GM23248 (cell line): Measurements from ENCODE around the gene ATP2C1. TPM values are rescaled to one million over a fixed set of nuclear protein-coding genes. Genes with fewer than 3 reads are reported as not detected.
"Not testable (repeated sequence)": the region's sequence is repeated elsewhere in the genome, so short reads cannot be mapped to it uniquely, and the experiment has no call there.

Experiments
- DNase-seq: peaks from one replicate; pipeline ENCODE4 v3.0.0-alpha.2; 2015
- H2AFZ ChIP-seq: fragments of 200-600 bp; sonication (generic); 2 replicates; pipeline ENCODE4 v1.6.1; 2016; ENCODE audit warnings: antibody characterized with exemption
- H3F3A ChIP-seq: fragments of 200-600 bp; sonication (generic); 2 replicates; pipeline ENCODE4 v1.6.1; 2016; ENCODE audit warnings: mild to moderate bottlenecking, antibody characterized with exemption, mixed run types; ENCODE audit not compliant: insufficient read depth
- H3K27ac ChIP-seq: fragments of 200-600 bp; sonication (generic); 2 replicates; pipeline ENCODE4 v1.5.1; 2016; ENCODE audit warnings: mild to moderate bottlenecking
- H3K27me3 ChIP-seq: fragments of 200-600 bp; sonication (generic); replicated peaks from 2 replicates; pipeline ENCODE4 v1.6.1; 2016; ENCODE audit warnings: mild to moderate bottlenecking; ENCODE audit not compliant: insufficient read depth
- H3K36me3 ChIP-seq: fragments of 200-600 bp; sonication (generic); 2 replicates; pipeline ENCODE4 v1.6.1; 2016; ENCODE audit warnings: low read depth, mild to moderate bottlenecking
- H3K4me1 ChIP-seq: fragments of 200-600 bp; sonication (generic); 2 replicates; pipeline ENCODE4 v1.6.1; 2016; ENCODE audit warnings: mild to moderate bottlenecking; ENCODE audit not compliant: insufficient read depth
- H3K4me2 ChIP-seq: fragments of 200-600 bp; sonication (generic); one replicate; pipeline ENCODE4 v1.6.1; 2016; ENCODE audit warnings: mild to moderate bottlenecking; ENCODE audit not compliant: unreplicated experiment
- H3K4me3 ChIP-seq: fragments of 200-600 bp; sonication (generic); 2 replicates; pipeline ENCODE4 v1.5.1; 2016; ENCODE audit warnings: mild to moderate bottlenecking
- H3K79me2 ChIP-seq: fragments of 200-600 bp; sonication (generic); 2 replicates; pipeline ENCODE4 v1.6.1; 2016; ENCODE audit warnings: mild to moderate bottlenecking; ENCODE audit not compliant: insufficient read depth
- H3K9ac ChIP-seq: fragments of 200-600 bp; sonication (generic); 2 replicates; pipeline ENCODE4 v1.6.1; 2016; ENCODE audit warnings: mild to moderate bottlenecking
- H3K9me2 ChIP-seq: fragments of 200-600 bp; sonication (generic); 2 replicates; pipeline ENCODE4 v1.6.1; 2016; ENCODE audit warnings: mixed run types, mild to moderate bottlenecking, moderate library complexity; ENCODE audit not compliant: insufficient read depth
- H3K9me3 ChIP-seq: fragments of 200-600 bp; sonication (generic); one replicate; pipeline ENCODE4 v1.6.1; 2017; ENCODE audit warnings: low read depth
- H4K20me1 ChIP-seq: fragments of 200-600 bp; sonication (generic); 2 replicates; pipeline ENCODE4 v1.6.0; 2016; ENCODE audit not compliant: insufficient read depth
- EZH2 ChIP-seq: fragments of 200-600 bp; sonication (generic); IDR thresholded peaks from 2 replicates; pipeline ENCODE4 v1.6.1; 2018; ENCODE audit warnings: antibody characterized with exemption, mild to moderate bottlenecking; ENCODE audit not compliant: insufficient read depth, poor library complexity, severe bottlenecking
- EZH2phosphoT487 ChIP-seq: fragments of 200-600 bp; sonication (generic); IDR thresholded peaks from 2 replicates; pipeline ENCODE4 v1.6.1; 2018; ENCODE audit warnings: antibody characterized with exemption, moderate library complexity, mild to moderate bottlenecking, low read depth; ENCODE audit not compliant: insufficient read depth
- WGBS, 2 experiments: methylation state at CpG; one replicate each; pipeline ENCODE4 v1.1.6; 2015 to 2017; ENCODE audit warnings: low lambda C conversion rate in 2 of 2, low coverage in 1 of 2; ENCODE audit errors: missing lambda C conversion rate in 2 of 2; 5-methylcytosine and 5-hydroxymethylcytosine counted together
- in situ Hi-C: fragments of 300-500 bp; cut with MboI; formaldehyde crosslinking; loops from 2 replicates; pipeline ENCODE4 v1.15.0; 2020
- polyA plus RNA-seq: library from polyadenylated mRNA; unstranded; fragments of >200 nt; fragmentation: Nextera tagmentation; extraction: Ambion mirVana; gene quantifications from 2 replicates; pipeline ENCODE4 v1.2.1, GENCODE V29; 2016
- total RNA-seq: library from RNA; depleted of rRNA; stranded (reverse); fragments of >200 nt; shearing (Covaris generic); gene quantifications from 2 replicates; pipeline ENCODE4 v1.2.3, GENCODE V29; 2014

The ATP2C1 gene
- total and polyA plus RNA-seq, 2 experiments from 2014 or later: 73.6 to 74.7 TPM

GRCh38 chr3:130854208-130854864, 39.5 kb upstream of the ATP2C1 start:
- in situ Hi-C loops: no loop called here
- Histone ChIP-seq H3K4me3 (no peak overlapping the region), H2AFZ (no peak overlapping the region), H3K79me2 (no peaks in the 10 kb centered on the region), H3F3A (no peaks in the 10 kb centered on the region), H3K36me3 (no peaks in the 10 kb centered on the region), H3K9me3 (no peaks in the 10 kb centered on the region), H4K20me1 (no peaks in the 10 kb centered on the region), H3K27ac (no peak overlapping the region), H3K4me1 (peaks cover 5% of the 10 kb centered on the region; the same call in 1 of the 2 replicates), H3K9ac (no peak overlapping the region), H3K4me2 (no peak overlapping the region), H3K27me3 (peaks cover 27% of the 10 kb centered on the region), H3K9me2 (no peaks in the 10 kb centered on the region)
- TF ChIP-seq EZH2: no peak
- TF ChIP-seq EZH2phosphoT487: no peak
- WGBS, 2 experiments: 80 to 81% methylated on average over 5 of the region's 5 CpGs
- DNase-seq: no peak

GRCh38 chr3:130857336-130858026, 36.4 kb upstream of the ATP2C1 start:
- H3K36me3 ChIP-seq: no peaks in the 10 kb centered on the region
- H3K4me3 ChIP-seq: no peak overlapping the region
- H2AFZ ChIP-seq: no peak overlapping the region
- TF ChIP-seq EZH2phosphoT487 (no peak), EZH2 (no peak)
- no peaks in the 10 kb centered on the region for H3K79me2 ChIP-seq
- H3K9me2 ChIP-seq: no peaks in the 10 kb centered on the region
- no peak overlapping the region for H3K27ac ChIP-seq
- H3K27me3 ChIP-seq: peaks cover 22% of the 10 kb centered on the region
- in situ Hi-C loops: no loop called here
- H4K20me1 ChIP-seq: no peaks in the 10 kb centered on the region; the same call in 1 of the 2 replicates
- no peaks in the 10 kb centered on the region for H3K4me1 ChIP-seq
- H3K9me3 ChIP-seq: no peaks in the 10 kb centered on the region
- WGBS, 2 experiments: 65 to 67% methylated on average over 4 of the region's 4 CpGs
- H3F3A ChIP-seq: no peaks in the 10 kb centered on the region
- no peak overlapping the region for H3K9ac ChIP-seq
- no peak for DNase-seq
- no peak overlapping the region for H3K4me2 ChIP-seq

- H3K9me3 ChIP-seq, H3F3A ChIP-seq, H3K4me3 ChIP-seq, DNase-seq, H3K27ac ChIP-seq, H3K4me2 ChIP-seq, H3K36me3 ChIP-seq, H3K79me2 ChIP-seq, H3K9ac ChIP-seq, in situ Hi-C loops, H3K4me1 ChIP-seq, H3K27me3 ChIP-seq, H4K20me1 ChIP-seq, H2AFZ ChIP-seq, H3K9me2 ChIP-seq: not testable (repeated sequence)
- WGBS, 2 experiments: 55 to 63% methylated on average over 8 of the region's 8 CpGs
These were observed 31.8 kb upstream of the ATP2C1 start for GRCh38 chr3:130862130-130862529.

GRCh38 chr3:130865489-130865888, 28.4 kb upstream of the ATP2C1 start:
- in situ Hi-C loops: no loop called here
- no peaks in the 10 kb centered on the region for H3K9me3 ChIP-seq

More at GRCh38 chr3:130865489-130865888, 28.4 kb upstream of the ATP2C1 start:
- Histone ChIP-seq H3K4me3 (no peak overlapping the region), H2AFZ (no peak overlapping the region), H3K27ac (no peak overlapping the region), H3F3A (no peaks in the 10 kb centered on the region), H4K20me1 (no peaks in the 10 kb centered on the region; the same call in 1 of the 2 replicates), H3K9me2 (no peaks in the 10 kb centered on the region), H3K36me3 (no peaks in the 10 kb centered on the region), H3K4me1 (no peaks in the 10 kb centered on the region), H3K9ac (no peak overlapping the region), H3K27me3 (no peaks in the 10 kb centered on the region; the same call in 1 of the 2 replicates), H3K79me2 (no peaks in the 10 kb centered on the region), H3K4me2 (no peak overlapping the region)
- TF ChIP-seq EZH2 (no peak), EZH2phosphoT487 (no peak)
- no peak for DNase-seq
- WGBS, 2 experiments: 33 to 50% methylated on average over 2 of the region's 2 CpGs
